Endothelial cell of umbilical vein (primary cell): ENCODE data around the gene TSPAN18. TPM values are rescaled to one million over a fixed set of nuclear protein-coding genes. Genes with fewer than 3 reads are reported as not detected.

Experiments
- BruUV-seq: library from RNA; stranded (reverse); fragments of 400-500 nt; replicated peaks from 2 replicates; lab custom pipeline; 2021; lab: Mats Ljungman, UMichigan
- CTCF ChIA-PET: fragments of 300-600, 350-600 bp; sonication (Branson Sonifier 250); formaldehyde crosslinking; loops from one replicate; lab custom pipeline; 2021; ENCODE audit warnings: antibody characterized with exemption, inconsistent platforms; lab: Charles Lee
- POLR2A ChIA-PET: fragments of 300-600, 350-600 bp; sonication (Branson Sonifier 250); formaldehyde crosslinking; loops from one replicate; lab custom pipeline; 2021; ENCODE audit warnings: antibody characterized with exemption, inconsistent platforms; lab: Charles Lee
- DNase-seq: peaks from one replicate; pipeline ENCODE4 v3.0.0-alpha.2; 2011; ENCODE audit warnings: low read depth, low spot score
- FAIRE-seq: peaks from 2 replicates; lab custom pipeline; 2011; peaks lifted over from hg19 to GRCh38; lab: Jason Lieb, UNC
- H2AFZ ChIP-seq: 2 replicates; pipeline ENCODE4 v1.6.0; 2012; ENCODE audit warnings: low read depth, low read length, control low read depth, inconsistent platforms
- H3K27ac ChIP-seq: 2 replicates; pipeline ENCODE4 v1.5.1; 2011; ENCODE audit warnings: low read depth, mild to moderate bottlenecking, control low read depth, low read length, moderate library complexity; ENCODE audit not compliant: insufficient read depth
- H3K27me3 ChIP-seq, 2 experiments: 2 replicates each; pipeline versions ENCODE4 v1.6.0 to v1.6.1; 2011; ENCODE audit warnings: low read length in 2 of 2, mixed read lengths in 1 of 2; ENCODE audit not compliant: control insufficient read depth in 2 of 2, insufficient read depth in 2 of 2
- H3K36me3 ChIP-seq, 2 experiments: 2 replicates in 1 of 2; 3 replicates in 1 of 2; pipeline ENCODE4 v1.5.1; 2011; ENCODE audit warnings: low read length in 2 of 2, mild to moderate bottlenecking in 1 of 2, moderate library complexity in 1 of 2; ENCODE audit not compliant: control insufficient read depth in 2 of 2, insufficient read depth in 2 of 2; ENCODE audit errors: extremely low read depth in 1 of 2
- H3K4me1 ChIP-seq: 3 replicates; pipeline ENCODE4 v1.5.1; 2011; ENCODE audit warnings: mild to moderate bottlenecking, low read length; ENCODE audit not compliant: control insufficient read depth, insufficient read depth; ENCODE audit errors: extremely low read depth
- H3K4me2 ChIP-seq: 2 replicates; pipeline ENCODE4 v1.6.1; 2011; ENCODE audit warnings: low read length, control low read depth, mixed read lengths; ENCODE audit not compliant: insufficient read depth
- H3K4me3 ChIP-seq, 3 experiments: fragments of 200-600 bp in 1 of 3; sonication (generic), shearing (Covaris generic) in 1 of 3; replicated peaks in 1 of 3; 2 replicates each; pipeline ENCODE4 v1.5.1; 2011 to 2016; ENCODE audit warnings: control low read depth in 3 of 3, low read length in 3 of 3, mild to moderate bottlenecking in 2 of 3, inconsistent platforms in 1 of 3, low read depth in 1 of 3, moderate library complexity in 1 of 3; ENCODE audit not compliant: insufficient read depth in 1 of 3
- H3K79me2 ChIP-seq: 2 replicates; pipeline ENCODE4 v1.6.0; 2012; ENCODE audit warnings: low read length, inconsistent platforms; ENCODE audit not compliant: control insufficient read depth, insufficient read depth
- H3K9ac ChIP-seq: replicated peaks from 2 replicates; pipeline ENCODE3; 2011; ENCODE audit warnings: low read length, control low read depth; ENCODE audit not compliant: insufficient read depth; ENCODE audit errors: extremely low read depth
- H3K9me1 ChIP-seq: replicated peaks from 3 replicates; pipeline ENCODE4 v1.6.0; 2011; ENCODE audit warnings: mild to moderate bottlenecking, low read length; ENCODE audit not compliant: control insufficient read depth, insufficient read depth; ENCODE audit errors: extremely low read depth
- H3K9me3 ChIP-seq: replicated peaks from 2 replicates; pipeline ENCODE4 v1.5.1; 2012; ENCODE audit warnings: low read length, inconsistent platforms; ENCODE audit not compliant: control insufficient read depth, insufficient read depth
- H4K20me1 ChIP-seq: replicated peaks from 2 replicates; pipeline ENCODE3; 2011; ENCODE audit warnings: mild to moderate bottlenecking, low read length; ENCODE audit not compliant: control insufficient read depth, insufficient read depth; ENCODE audit errors: extremely low read depth
- EZH2 ChIP-seq: IDR thresholded peaks from 2 replicates; pipeline ENCODE4 v1.6.1; 2012; ENCODE audit warnings: borderline replicate concordance, low read depth, mild to moderate bottlenecking, moderate library complexity, low read length, inconsistent platforms; ENCODE audit not compliant: severe bottlenecking
- FOS ChIP-seq: IDR thresholded peaks from 2 replicates; pipeline ENCODE4 v1.6.1; 2011; ENCODE audit warnings: mild to moderate bottlenecking, low read length, moderate library complexity, borderline replicate concordance; ENCODE audit not compliant: insufficient read depth
- GATA2 ChIP-seq: IDR thresholded peaks from 2 replicates; pipeline ENCODE4 v1.7.0; 2011; ENCODE audit warnings: low read depth, mild to moderate bottlenecking, moderate library complexity, mixed read lengths, low read length; ENCODE audit not compliant: insufficient read length, insufficient read depth
- JUN ChIP-seq: IDR thresholded peaks from 2 replicates; pipeline ENCODE4 v1.6.1; 2011; ENCODE audit warnings: borderline replicate concordance, low read depth; ENCODE audit not compliant: insufficient read length, insufficient read depth
- MYC ChIP-seq: IDR thresholded peaks from one replicate; pipeline ENCODE4 v1.6.1; 2011; ENCODE audit warnings: mild to moderate bottlenecking, low read depth, low read length
- POLR2A ChIP-seq: IDR thresholded peaks from 2 replicates; pipeline ENCODE4 v1.6.1; 2012; ENCODE audit warnings: low read depth, mild to moderate bottlenecking, control low read depth, low read length
- POLR2AphosphoS5 ChIP-seq: IDR thresholded peaks from 2 replicates; pipeline ENCODE4 v1.6.1; 2012; ENCODE audit warnings: low read depth, mild to moderate bottlenecking, control low read depth, low read length, moderate library complexity; ENCODE audit not compliant: insufficient read depth
- dilution Hi-C: fragments of 300-500 bp; cut with MboI; formaldehyde crosslinking; loops from one replicate; pipeline ENCODE4 v1.15.0; 2019; ENCODE audit warnings: low sequenced_read_pairs; ENCODE audit not compliant: extremely low pct_ligation_motif_present
- intact Hi-C: fragments of 100-400 bp; cut with micrococcal nuclease; formaldehyde crosslinking; loops from one replicate; pipeline ENCODE4 v1.10.0; 2022
- polyA plus RNA-seq, 4 experiments: library from polyadenylated mRNA; depleted of rRNA in 3 of 4; stranded (reverse) in 3 of 4; unstranded in 1 of 4; fragments of >200 nt; gene quantifications; 2 replicates each; pipeline versions ENCODE4 v1.2.1 to v1.2.3, GENCODE V29; 2011 to 2012; ENCODE audit warnings: missing spikeins in 1 of 4
- total RNA-seq: library from RNA; stranded (reverse); gene quantifications from 2 replicates; pipeline ENCODE4 v1.2.3, GENCODE V29; 2021
- TF ChIP-seq, protein P1 (sequence below): IDR thresholded peaks from 2 replicates; pipeline ENCODE4 v1.6.1; 2011; ENCODE audit not compliant: insufficient read depth, insufficient read length
- TF ChIP-seq, protein P2 (sequence below), 2 donors: IDR thresholded peaks; 1 replicate in 1 of 2; 2 replicates in 1 of 2; pipeline ENCODE4 v1.5.1; 2011; ENCODE audit warnings: low read length in 2 of 2, mild to moderate bottlenecking in 2 of 2, moderate library complexity in 2 of 2, control low read depth in 1 of 2, inconsistent platforms in 1 of 2, low read depth in 1 of 2; ENCODE audit not compliant: insufficient read depth in 1 of 2; ENCODE audit errors: extremely low read depth in 1 of 2

The TSPAN18 gene
- total and polyA plus RNA-seq, 2 donors (not counting 3 experiments of a cell fraction or from before 2014, with no cell fraction given): 32.2 to 118 TPM

DNA sequence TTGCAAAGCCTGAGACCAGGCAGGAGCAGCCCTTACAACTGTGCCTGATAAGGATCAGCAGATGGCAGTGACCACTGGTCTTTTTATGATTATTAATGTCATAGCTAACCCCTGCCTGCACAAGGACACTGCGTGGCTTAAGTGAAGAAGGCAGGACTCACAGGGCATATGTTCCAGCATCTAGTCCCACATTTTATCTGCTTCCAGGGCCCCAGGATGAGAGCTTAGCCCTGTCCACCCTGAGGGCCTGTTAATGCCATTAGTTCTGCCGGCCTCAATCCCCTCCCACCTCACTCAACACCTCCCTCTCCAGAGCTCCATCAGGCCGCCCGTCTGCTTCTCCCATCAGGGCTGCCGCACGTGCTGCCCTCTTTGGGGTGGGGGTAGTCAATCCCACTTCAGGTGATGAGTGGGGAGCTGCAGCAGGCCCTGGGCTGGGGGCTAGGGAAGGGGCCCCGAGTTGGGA, 33.1 kb upstream of the TSPAN18 start:
- Histone ChIP-seq H3K9me1 (no peaks in the 10 kb centered on the region), H3K27me3 (peaks cover 0 to 7% of the 10 kb centered on the region in 2 experiments), H3K27ac (no peak overlapping the region), H3K9me3 (no peaks in the 10 kb centered on the region), H3K4me3 (no peak overlapping the region), H3K9ac (no peak overlapping the region), H3K36me3 (no peaks in the 10 kb centered on the region), H3K4me2 (no peak overlapping the region), H2AFZ (no peak overlapping the region), H3K4me1 (no peaks in the 10 kb centered on the region), H4K20me1 (no peaks in the 10 kb centered on the region), H3K79me2 (no peaks in the 10 kb centered on the region)
- POLR2A ChIA-PET: no interaction called here
- CTCF ChIA-PET: interaction anchor here (1.2 kb wide), 1 partner anchor 13 kb away, joined by 4 read pairs; no protein-coding TSS in a partner anchor
- DNase-seq (no peak), FAIRE-seq (no peak)
- no TSS peak for BruUV-seq
- TF ChIP-seq EZH2 (no peak), POLR2A (no peak), POLR2AphosphoS5 (no peak), MYC (no peak), FOS (no peak), JUN (no peak), GATA2 (no peak)
- TF ChIP-seq, protein P1, sequence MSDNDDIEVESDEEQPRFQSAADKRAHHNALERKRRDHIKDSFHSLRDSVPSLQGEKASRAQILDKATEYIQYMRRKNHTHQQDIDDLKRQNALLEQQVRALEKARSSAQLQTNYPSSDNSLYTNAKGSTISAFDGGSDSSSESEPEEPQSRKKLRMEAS: no peak
- TF ChIP-seq, protein P2, sequence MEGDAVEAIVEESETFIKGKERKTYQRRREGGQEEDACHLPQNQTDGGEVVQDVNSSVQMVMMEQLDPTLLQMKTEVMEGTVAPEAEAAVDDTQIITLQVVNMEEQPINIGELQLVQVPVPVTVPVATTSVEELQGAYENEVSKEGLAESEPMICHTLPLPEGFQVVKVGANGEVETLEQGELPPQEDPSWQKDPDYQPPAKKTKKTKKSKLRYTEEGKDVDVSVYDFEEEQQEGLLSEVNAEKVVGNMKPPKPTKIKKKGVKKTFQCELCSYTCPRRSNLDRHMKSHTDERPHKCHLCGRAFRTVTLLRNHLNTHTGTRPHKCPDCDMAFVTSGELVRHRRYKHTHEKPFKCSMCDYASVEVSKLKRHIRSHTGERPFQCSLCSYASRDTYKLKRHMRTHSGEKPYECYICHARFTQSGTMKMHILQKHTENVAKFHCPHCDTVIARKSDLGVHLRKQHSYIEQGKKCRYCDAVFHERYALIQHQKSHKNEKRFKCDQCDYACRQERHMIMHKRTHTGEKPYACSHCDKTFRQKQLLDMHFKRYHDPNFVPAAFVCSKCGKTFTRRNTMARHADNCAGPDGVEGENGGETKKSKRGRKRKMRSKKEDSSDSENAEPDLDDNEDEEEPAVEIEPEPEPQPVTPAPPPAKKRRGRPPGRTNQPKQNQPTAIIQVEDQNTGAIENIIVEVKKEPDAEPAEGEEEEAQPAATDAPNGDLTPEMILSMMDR (IDR thresholded peaks at IDR 0.05; ENCODE audit: extremely low read depth in 1 of 2, insufficient read depth in 1 of 2, low read depth in 1 of 2, low read length in 2 of 2): no peak
- dilution Hi-C loops: no loop called here
- intact Hi-C loops: no loop called here
